ENCODE data around the gene KANK4.

Gene KANK4

DNA sequence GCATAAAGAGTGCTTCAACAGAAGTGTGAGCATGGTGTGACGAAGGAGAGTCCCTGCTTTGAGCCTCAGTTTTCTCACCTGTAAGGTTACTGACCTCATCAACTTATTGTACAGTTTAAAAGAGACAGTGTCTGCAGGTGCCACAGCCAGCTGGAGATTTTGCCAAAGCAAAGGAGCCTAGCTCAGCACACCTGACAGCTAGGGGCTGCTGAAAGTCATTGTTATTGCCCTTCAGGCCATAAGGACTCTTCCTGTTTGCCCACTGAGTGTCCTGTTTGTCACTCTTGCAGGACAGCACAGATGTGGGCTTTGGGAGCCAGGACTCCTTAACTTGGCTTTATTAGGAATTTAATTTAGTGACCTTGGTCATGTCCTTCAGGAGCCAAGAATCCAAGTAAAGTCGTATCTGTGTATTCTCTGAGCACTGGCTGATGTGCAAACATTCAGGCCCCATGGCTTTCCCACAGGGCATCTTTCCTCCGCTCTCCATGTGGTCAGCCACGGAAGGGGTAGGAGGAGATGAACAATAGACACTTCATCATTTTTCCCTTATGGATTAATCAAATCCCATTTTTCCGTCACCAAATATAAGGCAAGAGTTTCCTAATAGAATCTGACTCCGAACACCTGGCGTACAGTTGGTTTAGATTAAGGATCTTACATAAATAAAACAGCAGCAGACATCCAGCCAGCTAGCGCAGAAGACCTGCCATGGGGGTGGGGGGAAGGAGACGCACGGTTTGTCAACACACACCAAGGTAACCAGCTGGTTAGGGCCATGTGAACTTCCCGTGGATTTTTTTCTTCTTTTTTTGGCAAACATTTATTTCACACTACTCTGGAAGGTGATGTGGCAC, 43.1 kb upstream of the KANK4 start:
- Histone ChIP-seq H3K27ac (no peak overlapping the region), H3K4me1 (no peaks in the 10 kb centered on the region), H3K4me3 (no peak overlapping the region), H3K36me3 (no peaks in the 10 kb centered on the region), H3K9me3 (no peaks in the 10 kb centered on the region), H3K27me3 (no peaks in the 10 kb centered on the region)
- TF ChIP-seq, protein P1, sequence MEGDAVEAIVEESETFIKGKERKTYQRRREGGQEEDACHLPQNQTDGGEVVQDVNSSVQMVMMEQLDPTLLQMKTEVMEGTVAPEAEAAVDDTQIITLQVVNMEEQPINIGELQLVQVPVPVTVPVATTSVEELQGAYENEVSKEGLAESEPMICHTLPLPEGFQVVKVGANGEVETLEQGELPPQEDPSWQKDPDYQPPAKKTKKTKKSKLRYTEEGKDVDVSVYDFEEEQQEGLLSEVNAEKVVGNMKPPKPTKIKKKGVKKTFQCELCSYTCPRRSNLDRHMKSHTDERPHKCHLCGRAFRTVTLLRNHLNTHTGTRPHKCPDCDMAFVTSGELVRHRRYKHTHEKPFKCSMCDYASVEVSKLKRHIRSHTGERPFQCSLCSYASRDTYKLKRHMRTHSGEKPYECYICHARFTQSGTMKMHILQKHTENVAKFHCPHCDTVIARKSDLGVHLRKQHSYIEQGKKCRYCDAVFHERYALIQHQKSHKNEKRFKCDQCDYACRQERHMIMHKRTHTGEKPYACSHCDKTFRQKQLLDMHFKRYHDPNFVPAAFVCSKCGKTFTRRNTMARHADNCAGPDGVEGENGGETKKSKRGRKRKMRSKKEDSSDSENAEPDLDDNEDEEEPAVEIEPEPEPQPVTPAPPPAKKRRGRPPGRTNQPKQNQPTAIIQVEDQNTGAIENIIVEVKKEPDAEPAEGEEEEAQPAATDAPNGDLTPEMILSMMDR (IDR thresholded peaks at IDR 0.05): no peak
- no peak for DNase-seq
- intact Hi-C loops (cut with DNase I; ENCODE audit: low total_unique reads): no loop called here

DNA sequence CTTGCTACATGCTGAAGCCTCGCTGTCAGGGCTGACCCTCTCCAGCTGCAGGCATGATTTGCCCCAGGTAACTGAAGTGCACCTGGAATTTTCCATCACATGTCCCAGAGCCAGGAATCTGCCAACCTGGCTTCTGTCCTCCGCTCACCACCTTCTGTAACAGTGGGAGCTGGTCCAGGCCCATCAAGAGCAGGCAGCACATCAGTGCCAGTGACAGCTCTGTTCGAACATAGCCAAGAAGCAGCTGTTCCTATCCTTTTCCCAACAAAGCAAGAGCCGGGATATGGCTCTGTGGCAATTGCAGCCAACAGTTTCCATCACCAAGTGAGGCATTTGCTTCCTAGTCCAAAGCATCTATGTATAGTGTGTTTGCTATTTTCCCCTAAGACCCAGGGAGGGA, 42.2 kb upstream of the KANK4 start:
- no peaks in the 10 kb centered on the region for H3K27me3 ChIP-seq
- H3K4me1 ChIP-seq: no peaks in the 10 kb centered on the region
- no peaks in the 10 kb centered on the region for H3K9me3 ChIP-seq
- DNase-seq: no peak
- intact Hi-C loops (cut with DNase I; ENCODE audit: low total_unique reads): no loop called here
- H3K4me3 ChIP-seq: no peak overlapping the region
- H3K27ac ChIP-seq: no peak overlapping the region
- H3K36me3 ChIP-seq: no peaks in the 10 kb centered on the region
- TF ChIP-seq, protein P1 (IDR thresholded peaks at IDR 0.05): no peak

DNA sequence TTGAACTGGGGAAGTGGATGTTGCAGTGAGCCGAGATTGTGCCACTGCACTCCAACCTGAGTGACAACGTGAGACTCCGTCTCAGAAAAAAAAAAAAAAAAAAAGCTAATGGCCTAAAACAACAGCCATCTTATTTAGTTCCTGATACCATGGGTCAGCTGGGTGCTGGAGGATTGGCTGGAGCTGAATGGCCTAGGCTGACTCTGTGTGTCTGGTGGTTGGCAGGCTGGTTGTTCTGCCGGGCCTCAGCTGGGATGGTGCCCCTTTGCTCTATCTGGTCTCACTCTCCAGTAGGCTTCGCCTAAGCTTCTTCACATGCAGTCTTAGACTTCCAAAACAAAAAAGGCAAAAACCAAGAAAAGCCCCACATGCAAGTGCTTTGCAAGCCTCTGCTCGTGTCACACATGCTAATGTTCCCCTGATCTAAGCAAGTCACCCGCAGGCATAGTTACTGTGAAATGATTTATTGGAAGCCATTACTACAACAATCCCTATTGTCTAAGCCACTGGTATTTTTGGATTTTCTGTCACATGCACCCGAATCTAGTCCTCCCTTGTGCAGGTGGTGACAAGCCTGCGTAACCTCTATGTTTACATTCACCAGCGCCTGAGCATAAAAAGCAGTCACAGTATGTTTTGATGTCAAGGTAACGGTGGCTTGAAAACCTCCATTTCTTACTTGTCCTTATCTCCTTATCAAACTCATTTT, 39.6 kb upstream of the KANK4 start:
- Histone ChIP-seq H3K9me3 (no peaks in the 10 kb centered on the region), H3K36me3 (no peaks in the 10 kb centered on the region), H3K27me3 (no peaks in the 10 kb centered on the region), H3K4me1 (no peaks in the 10 kb centered on the region), H3K4me3 (no peak overlapping the region), H3K27ac (no peak overlapping the region)
- TF ChIP-seq, protein P1 (IDR thresholded peaks at IDR 0.05): no peak
- intact Hi-C loops (cut with DNase I; ENCODE audit: low total_unique reads): no loop called here
- no peak for DNase-seq

DNA sequence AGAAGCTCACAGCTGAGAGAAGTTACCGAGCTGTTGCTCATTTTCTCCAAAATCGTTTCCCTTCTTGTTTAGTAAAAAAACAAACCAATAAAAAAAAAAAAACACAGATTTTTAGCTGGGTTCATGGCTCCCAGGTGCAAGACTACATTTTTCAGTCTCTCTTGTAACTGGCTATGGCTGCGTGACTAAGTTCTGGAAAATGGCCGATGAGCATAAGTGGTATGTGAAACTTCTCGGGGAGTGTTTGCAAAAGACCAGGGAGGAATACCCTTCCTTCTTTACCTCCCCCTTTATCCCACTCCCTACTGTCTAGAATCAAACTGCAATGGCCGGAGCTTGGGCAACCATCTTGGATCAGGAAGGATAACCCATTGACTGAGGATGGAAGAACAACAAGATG, 38.7 kb upstream of the KANK4 start:
- Histone ChIP-seq H3K4me3 (no peak overlapping the region), H3K27me3 (no peaks in the 10 kb centered on the region), H3K4me1 (no peaks in the 10 kb centered on the region), H3K36me3 (no peaks in the 10 kb centered on the region), H3K27ac (no peak overlapping the region), H3K9me3 (no peaks in the 10 kb centered on the region)
- TF ChIP-seq, protein P1 (IDR thresholded peaks at IDR 0.05): no peak
- no peak for DNase-seq
- intact Hi-C loops (cut with DNase I; ENCODE audit: low total_unique reads): no loop called here

DNA sequence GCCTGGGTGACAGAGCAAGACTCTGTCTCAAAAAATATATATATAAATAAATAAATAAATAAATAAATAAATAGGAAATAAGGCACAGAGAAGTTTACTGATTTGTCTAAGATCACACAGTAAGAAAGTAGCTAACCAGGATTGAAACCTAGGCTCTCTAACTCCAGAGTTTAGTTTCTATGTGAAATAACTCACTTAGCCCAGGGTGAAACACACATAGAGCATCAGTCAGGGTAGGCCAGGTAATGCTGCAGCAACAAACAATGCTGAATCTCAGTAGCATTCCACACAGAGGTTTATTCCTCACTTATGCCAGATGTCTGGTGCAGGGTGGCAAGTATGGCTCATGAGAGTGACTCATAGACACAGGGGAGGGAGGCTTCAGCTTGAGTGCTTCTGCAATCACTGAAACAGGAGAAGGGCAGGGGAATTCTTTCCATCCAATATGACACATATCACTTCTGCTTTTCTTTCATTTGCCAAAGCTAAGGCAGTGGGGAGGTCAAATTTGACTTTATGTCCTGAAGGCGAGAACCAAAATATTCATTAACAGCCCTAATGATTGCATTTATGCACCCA, 37.1 kb upstream of the KANK4 start:
- Histone ChIP-seq H3K36me3 (no peaks in the 10 kb centered on the region), H3K27ac (no peak overlapping the region), H3K4me1 (no peaks in the 10 kb centered on the region), H3K4me3 (no peak overlapping the region), H3K27me3 (no peaks in the 10 kb centered on the region), H3K9me3 (no peaks in the 10 kb centered on the region)
- TF ChIP-seq, protein P1 (IDR thresholded peaks at IDR 0.05): no peak
- intact Hi-C loops (cut with DNase I; ENCODE audit: low total_unique reads): no loop called here
- no peak for DNase-seq
